Diencephalon (tissue), 1 donor: Measurements from ENCODE around the gene YY1. TPM values are rescaled to one million over a fixed set of nuclear protein-coding genes. Genes with fewer than 3 reads are reported as not detected.

Experiments used
- small RNA-seq: library from RNA; depleted of rRNA; stranded (forward); fragments of <200 nt; gene quantifications from one replicate; pipeline ENCODE3, GENCODE V24; 2014
- total RNA-seq: library from RNA; depleted of rRNA; stranded (reverse); fragments of >200 nt; gene quantifications from one replicate; pipeline ENCODE4 v1.2.3, GENCODE V29; 2014

The YY1 gene
- total RNA-seq: 46.8 TPM

GRCh38 chr14:100238419-100239210, at the start of gene YY1:
YY1 (plus strand) TSS chr14:100239144; CDS start chr14:100239245, 101 bp downstream.

GRCh38 chr14:100306101-100306997, 67.4 kb downstream of the YY1 start, which contains the start of gene SLC25A29:
SLC25A29 (minus strand) TSS chr14:100306444; CDS start chr14:100306232, 212 bp downstream.

GRCh38 chr14:100323121-100323941, 84.4 kb downstream of the YY1 start, which contains the start of gene SLC25A47:
SLC25A47 (plus strand) TSS chr14:100323339; CDS start chr14:100323415, 76 bp downstream.

Small RNA genes within 50 kb of the gene (small RNA-seq; reads per million reads assigned to genes)
- gene MIR345: 56.8 reads per million, percentile 96 among the genes with 10 or more reads in this experiment
- not detected for gene RN7SL523P

Other genes starting within 250 kb of the YY1 start
- gene EVL, start 173.7 kb upstream of the YY1 start, total RNA-seq: 126 TPM
- gene DEGS2, start 79.5 kb upstream of the YY1 start, total RNA-seq: 1.6 TPM
- gene SLC25A29, start 67.3 kb downstream of the YY1 start, total RNA-seq: 38.1 TPM
- gene SLC25A47, start 84.2 kb downstream of the YY1 start, total RNA-seq: not detected
- 12.9 TPM for gene WDR25, start 137.3 kb downstream of the YY1 start, total RNA-seq